RWPE1 (cell line): ENCODE measurements around the gene C9orf72.

Experiments
- CTCF ChIA-PET: fragments of 350-600 bp; sonication (Branson Sonifier 250); formaldehyde crosslinking; extraction: SDS; loops from one replicate; lab custom pipeline; 2021; lab: Yijun Ruan, JAX
- POLR2A ChIA-PET: fragments of 400-600 bp; formaldehyde crosslinking; extraction: SDS; loops from one replicate; lab custom pipeline; 2020; ENCODE audit warnings: antibody characterized with exemption; ENCODE audit not compliant: low non-redundant PET; lab: Yijun Ruan, JAX
- DNase-seq: peaks from one replicate; pipeline ENCODE4 v3.0.0; 2012; ENCODE audit warnings: low spot score
- H3K27ac ChIP-seq: fragments of 450-650 bp; 2 replicates; pipeline ENCODE4 v1.5.1; 2017
- TF ChIP-seq, protein P1 (sequence below): fragments of 450-650 bp; conservative IDR thresholded peaks from 2 replicates; pipeline ENCODE4 v1.5.1; 2017; ENCODE audit warnings: low read depth, mild to moderate bottlenecking

C9orf72 gene

DNA sequence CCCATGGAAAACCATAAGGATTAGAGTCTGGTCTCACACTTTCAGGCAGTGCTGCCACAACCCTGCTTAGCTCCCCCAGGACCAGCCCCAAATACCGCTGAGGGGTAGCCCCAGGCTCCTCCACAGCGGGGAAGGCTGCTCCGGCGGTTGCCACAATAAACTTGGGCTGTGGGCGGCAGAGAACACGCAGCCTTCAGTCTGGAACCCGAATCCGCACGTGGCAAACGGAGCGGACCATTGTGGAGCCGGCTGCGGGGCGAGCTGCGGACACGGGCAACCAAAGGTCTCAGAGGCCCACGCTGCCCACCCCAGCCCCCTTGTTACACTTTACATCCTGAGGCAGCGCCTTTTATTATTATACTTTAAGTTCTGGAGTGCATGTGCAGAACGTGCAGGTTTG lies 37.3 kb upstream of the C9orf72 start:
- no peak for DNase-seq
- CTCF ChIA-PET: no interaction called here
- no peak overlapping the region for H3K27ac ChIP-seq
- POLR2A ChIA-PET: no interaction called here
- TF ChIP-seq, protein P1, sequence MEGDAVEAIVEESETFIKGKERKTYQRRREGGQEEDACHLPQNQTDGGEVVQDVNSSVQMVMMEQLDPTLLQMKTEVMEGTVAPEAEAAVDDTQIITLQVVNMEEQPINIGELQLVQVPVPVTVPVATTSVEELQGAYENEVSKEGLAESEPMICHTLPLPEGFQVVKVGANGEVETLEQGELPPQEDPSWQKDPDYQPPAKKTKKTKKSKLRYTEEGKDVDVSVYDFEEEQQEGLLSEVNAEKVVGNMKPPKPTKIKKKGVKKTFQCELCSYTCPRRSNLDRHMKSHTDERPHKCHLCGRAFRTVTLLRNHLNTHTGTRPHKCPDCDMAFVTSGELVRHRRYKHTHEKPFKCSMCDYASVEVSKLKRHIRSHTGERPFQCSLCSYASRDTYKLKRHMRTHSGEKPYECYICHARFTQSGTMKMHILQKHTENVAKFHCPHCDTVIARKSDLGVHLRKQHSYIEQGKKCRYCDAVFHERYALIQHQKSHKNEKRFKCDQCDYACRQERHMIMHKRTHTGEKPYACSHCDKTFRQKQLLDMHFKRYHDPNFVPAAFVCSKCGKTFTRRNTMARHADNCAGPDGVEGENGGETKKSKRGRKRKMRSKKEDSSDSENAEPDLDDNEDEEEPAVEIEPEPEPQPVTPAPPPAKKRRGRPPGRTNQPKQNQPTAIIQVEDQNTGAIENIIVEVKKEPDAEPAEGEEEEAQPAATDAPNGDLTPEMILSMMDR: no peak

DNA sequence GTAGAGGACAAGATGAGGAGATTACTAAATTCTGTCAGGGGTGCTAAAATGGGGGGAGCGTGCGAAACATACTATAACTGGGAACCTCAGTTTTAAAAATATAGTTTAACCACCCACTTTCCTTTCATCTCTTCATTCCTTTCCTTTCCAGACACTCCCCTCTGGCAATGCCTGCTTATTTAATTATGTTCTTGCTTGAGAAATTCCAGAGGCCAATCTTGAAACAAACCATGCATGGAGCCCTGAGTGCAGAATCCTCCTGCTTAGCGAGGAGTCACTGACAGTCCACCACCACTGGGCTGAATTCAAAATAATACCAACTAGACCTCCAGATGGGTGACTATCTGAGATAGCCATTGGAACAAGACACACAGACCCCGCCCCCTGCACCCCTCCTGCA lies 29.7 kb upstream of the C9orf72 start:
- ChIA-PET POLR2A (no interaction called here), CTCF (interaction anchor here (0.6 to 0.7 kb wide), 2 partner anchors 28 to 427 kb away, joined by 3 read pairs; no protein-coding TSS in a partner anchor)
- no peak overlapping the region for H3K27ac ChIP-seq
- no peak for DNase-seq
- TF ChIP-seq, protein P1: no peak

DNA sequence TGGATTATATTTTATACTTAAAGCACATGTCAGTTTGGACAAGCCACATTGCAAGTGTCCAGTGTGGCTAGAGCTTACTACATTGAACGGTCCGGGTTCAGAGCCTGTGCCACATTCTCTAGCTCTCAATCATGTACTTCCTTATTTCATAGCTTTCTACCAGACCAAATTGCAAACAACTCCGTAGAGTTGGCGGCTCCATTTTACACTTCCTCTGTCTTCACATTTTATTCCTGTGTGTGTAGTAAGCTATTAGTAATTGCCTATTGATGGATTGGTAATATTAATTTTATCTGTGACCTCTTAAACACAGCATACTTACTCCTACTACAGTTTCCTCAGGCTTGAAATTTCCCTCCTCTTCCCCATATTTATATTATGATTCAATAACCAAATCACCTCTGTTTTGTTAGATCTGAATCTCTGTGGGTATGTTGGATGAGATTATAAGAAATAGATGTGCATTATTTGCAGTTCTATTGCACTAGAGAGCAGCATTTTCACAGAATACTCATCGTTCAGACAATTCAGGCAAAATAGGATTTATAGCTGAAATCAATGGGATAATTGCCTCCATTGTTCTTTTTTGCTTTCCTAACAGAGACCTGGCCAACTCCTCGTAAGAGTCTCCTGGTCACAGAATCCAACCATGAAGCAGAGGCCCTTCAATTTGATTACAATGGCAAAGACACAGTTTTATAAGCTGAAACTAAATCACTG lies 29.0 kb upstream of the C9orf72 start:
- no peak for DNase-seq
- ChIA-PET POLR2A (no interaction called here), CTCF (interaction anchor here (0.6 to 0.7 kb wide), 3 partner anchors 29 to 871 kb away, joined by 3 to 4 read pairs (median 3); no protein-coding TSS in a partner anchor)
- TF ChIP-seq, protein P1: no peak
- no peak overlapping the region for H3K27ac ChIP-seq

DNA sequence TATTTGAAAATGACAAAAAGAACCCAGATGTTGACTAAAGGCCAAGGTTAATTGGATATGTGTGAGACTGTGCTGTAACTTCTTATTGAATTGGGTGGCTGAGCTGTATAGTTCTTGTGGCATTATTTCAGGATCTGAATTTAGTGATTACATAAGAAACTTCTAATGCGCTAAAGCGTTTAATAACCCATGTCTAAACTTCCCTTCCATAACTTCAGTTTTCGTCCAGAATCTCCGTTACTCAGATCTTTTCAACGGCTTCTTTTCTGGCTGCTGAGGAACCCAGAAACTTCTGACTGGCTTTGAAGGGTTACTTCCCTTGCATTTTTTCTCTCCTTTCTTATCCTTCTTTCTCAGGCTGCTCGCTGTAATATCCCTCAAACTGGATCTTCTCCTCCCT lies 28.1 kb upstream of the C9orf72 start:
- no peak overlapping the region for H3K27ac ChIP-seq
- CTCF ChIA-PET: no interaction called here
- no peak for DNase-seq
- TF ChIP-seq, protein P1: no peak
- POLR2A ChIA-PET: no interaction called here

DNA sequence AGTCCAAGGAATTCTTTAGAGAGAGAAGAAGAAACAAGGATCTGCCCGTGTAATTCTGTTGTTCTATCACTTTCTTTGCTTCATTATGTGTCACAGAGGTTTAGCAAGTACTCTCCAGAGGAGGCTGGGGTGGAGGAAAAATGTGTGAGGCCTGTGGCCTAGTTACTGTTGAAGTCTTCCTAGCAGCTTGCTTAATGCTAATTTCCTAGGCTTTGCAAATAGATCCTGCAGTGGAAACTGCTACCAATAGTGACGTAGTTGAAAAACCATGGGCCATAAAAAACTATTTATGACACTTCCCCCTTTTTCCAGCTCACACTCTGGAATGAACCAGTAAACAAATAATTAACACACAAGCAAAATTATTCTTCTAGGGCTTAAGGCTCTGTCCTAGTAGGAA lies 27.0 kb upstream of the C9orf72 start:
- DNase-seq: no peak
- TF ChIP-seq, protein P1: no peak
- no peak overlapping the region for H3K27ac ChIP-seq
- ChIA-PET POLR2A (no interaction called here), CTCF (interaction anchor here (1.7 kb wide), 1 partner anchor 10 kb away, joined by 3 read pairs; no protein-coding TSS in a partner anchor)

DNA sequence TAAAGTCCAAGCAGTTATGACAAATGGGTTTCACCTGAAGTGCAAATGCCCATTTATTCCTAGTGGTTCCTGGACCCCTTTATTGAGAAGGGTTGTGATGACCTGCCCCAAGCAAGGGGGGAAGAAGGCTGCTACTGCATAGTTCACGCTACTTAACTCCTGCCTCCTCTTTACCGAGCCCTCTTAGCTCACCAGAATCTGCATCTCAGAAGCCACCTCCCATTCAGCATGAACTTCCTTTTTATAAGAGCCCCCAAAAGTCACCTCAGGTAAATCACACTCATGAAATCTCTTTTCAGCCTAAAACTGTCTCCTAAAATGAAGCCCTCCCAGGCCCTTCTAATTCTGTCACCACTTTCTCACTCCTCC lies 26.6 kb upstream of the C9orf72 start:
- no peak overlapping the region for H3K27ac ChIP-seq
- no peak for DNase-seq
- ChIA-PET CTCF (interaction anchor here (1.7 kb wide), 1 partner anchor 9 kb away, joined by 3 read pairs; no protein-coding TSS in a partner anchor), POLR2A (no interaction called here)
- TF ChIP-seq, protein P1: no peak
